Fibroblast of villous mesenchyme (primary cell): ENCODE measurements around the gene SDHAF1. TPM values are rescaled to one million over a fixed set of nuclear protein-coding genes. Genes with fewer than 3 reads are reported as not detected.
"Not testable (repeated sequence)": the region's sequence is repeated elsewhere in the genome, so short reads cannot be mapped to it uniquely, and the experiment has no call there.

ENCODE experiments used
- DNase-seq: peaks from one replicate; pipeline ENCODE4 v3.0.0-alpha.2; 2010; ENCODE audit warnings: low read depth
- H3K4me3 ChIP-seq: 2 replicates; pipeline ENCODE4 v1.5.1; 2011; ENCODE audit warnings: low read depth, mild to moderate bottlenecking, low read length
- total RNA-seq: library from RNA; depleted of rRNA; stranded (reverse); fragments of >200 nt; gene quantifications from 2 replicates; pipeline ENCODE4 v1.2.3, GENCODE V29; 2012
- TF ChIP-seq, protein P1 (sequence below): IDR thresholded peaks from 2 replicates; pipeline ENCODE4 v1.5.1; 2012; ENCODE audit warnings: low read depth, mild to moderate bottlenecking, low read length; ENCODE audit not compliant: insufficient read depth

Gene SDHAF1
- total RNA-seq, 1 donor = 12.5 TPM

DNA sequence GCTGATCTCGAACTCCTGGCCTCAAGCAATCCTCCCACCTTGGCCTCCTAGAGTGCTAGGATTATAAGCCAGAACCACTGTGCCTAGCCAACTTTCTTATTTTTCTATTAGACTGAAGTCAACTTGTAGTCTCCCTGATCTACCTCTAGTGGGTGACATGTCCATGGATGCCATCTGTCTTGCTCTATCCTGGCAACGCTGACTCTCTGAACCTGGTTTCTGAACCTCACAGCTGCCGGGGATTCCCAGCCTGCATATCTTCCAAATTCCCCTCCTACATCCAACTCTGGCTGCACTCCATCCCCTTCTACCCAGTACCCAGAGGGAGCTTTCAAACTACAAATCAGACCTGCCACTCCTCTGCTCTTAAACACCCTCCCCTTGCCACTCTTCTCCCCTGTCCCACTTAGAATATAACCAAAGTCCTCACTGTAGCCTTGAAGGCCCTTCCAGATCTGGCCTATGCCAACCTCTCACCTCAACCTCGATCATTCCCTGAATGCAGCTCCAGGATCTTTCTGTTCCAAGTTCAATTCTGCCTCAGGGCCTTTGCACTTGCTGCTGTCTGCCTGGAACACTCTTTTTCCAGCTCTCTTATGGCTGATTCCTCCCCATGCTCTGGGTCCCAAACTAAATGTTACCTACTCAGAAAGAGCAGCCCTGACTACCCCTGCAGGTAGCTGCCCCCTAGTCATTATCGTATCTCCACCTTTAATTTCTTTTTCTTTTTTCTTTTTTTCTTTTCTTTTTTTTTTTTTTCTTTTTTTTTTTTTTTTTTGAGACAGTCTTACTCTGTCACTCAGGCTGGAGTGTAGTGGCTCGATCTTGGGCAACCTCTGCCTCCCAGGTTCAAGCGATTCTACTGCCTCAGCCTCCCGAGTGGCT lies 35.5 kb downstream of the SDHAF1 start:
- no peak overlapping the region for H3K4me3 ChIP-seq
- peak; percentile 25 for DNase-seq
- TF ChIP-seq, protein P1, sequence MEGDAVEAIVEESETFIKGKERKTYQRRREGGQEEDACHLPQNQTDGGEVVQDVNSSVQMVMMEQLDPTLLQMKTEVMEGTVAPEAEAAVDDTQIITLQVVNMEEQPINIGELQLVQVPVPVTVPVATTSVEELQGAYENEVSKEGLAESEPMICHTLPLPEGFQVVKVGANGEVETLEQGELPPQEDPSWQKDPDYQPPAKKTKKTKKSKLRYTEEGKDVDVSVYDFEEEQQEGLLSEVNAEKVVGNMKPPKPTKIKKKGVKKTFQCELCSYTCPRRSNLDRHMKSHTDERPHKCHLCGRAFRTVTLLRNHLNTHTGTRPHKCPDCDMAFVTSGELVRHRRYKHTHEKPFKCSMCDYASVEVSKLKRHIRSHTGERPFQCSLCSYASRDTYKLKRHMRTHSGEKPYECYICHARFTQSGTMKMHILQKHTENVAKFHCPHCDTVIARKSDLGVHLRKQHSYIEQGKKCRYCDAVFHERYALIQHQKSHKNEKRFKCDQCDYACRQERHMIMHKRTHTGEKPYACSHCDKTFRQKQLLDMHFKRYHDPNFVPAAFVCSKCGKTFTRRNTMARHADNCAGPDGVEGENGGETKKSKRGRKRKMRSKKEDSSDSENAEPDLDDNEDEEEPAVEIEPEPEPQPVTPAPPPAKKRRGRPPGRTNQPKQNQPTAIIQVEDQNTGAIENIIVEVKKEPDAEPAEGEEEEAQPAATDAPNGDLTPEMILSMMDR = peak; percentile 29

DNA sequence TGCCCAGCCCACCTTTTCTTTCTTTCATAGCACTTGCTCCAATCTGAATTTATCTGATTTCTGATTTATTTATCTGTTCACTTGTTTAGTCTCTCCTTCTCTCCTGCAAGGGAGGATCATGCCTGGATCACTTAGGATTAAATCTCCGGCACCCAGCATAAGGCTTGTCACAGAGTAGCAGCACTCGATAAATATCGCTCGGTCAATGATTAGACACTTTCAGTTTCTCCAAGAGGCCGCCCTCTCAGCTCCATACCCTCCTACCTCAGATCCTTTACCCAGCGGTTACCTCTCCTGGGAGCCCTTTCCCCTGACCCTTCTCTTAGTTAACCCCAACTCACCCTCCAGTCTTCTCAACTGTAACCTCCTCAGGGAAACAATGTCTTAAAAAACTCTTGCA lies 36.3 kb downstream of the SDHAF1 start:
- H3K4me3 ChIP-seq = no peak overlapping the region
- DNase-seq = no peak
- TF ChIP-seq, protein P1 = no peak

DNA sequence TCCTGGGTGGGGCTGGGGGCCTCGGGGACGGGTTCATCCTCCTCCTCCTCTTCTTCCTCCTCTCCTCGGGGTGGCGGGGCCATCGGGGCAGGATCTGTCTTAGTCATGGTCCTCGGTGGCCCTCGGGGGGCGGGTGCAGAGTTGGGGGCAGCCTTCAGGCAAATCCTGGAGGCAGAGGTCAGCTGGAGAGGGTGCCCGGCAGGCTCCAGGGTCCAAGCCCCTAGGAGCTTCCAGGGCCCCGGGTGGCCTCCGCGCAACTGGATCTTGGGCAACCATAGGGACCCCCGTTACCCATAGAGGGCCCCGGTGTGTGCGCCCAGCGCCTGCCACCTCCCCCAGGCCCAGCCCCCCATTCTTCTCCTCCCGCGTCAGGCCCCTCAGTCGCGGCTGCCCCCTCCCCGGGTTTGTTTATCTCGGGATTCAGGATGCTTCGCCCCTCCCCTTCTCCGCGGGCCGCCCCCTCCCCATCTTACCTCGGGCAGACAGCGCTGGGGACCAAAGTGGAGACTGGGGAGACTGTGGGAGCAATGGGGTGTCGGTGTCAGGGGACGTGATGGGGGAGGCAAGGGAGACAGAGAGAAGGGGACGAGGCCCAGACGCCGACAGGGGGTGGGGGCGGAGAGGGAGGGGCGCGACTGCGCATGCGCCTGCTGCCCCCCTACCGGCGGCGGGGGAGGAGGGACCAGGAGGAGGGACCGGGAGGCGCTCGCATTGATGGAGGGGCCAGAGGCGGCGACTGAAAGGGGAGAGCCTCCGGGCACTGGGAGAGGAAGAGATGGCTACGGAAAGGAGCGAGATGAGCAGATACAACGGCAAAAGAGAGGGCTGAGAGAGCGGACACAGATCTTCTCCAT lies 37.5 kb downstream of the SDHAF1 start, which contains the start of gene CLIP3:
TSS of gene CLIP3 (minus strand) at position 623 of the 854 bp plus-strand sequence. CDS start at position 107, 516 bp downstream.
- TF ChIP-seq, protein P1 = no peak
- peak within 1 kb of the TSS; percentile 85 for H3K4me3 ChIP-seq
- DNase-seq = peak; percentile 60

DNA sequence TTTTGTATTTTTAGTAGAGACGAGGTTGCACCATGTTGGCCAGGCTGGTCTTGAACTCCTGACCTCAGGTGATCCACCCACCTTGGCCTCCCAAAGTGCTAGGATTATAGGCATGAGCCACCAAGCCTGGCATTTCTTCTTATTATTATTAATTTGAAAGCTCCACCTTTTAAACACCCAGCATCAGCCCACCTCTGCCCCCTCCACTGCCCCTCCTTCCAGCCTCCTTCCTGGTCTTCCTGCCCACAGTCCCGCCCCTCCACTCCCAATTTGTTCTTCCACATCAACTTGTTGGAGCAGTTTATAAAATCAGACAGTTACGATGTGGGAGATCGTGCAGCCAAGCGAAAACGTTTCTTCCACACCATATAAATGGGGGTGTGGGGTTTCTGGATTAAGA lies 45.5 kb downstream of the SDHAF1 start:
- no peak overlapping the region for H3K4me3 ChIP-seq
- DNase-seq = no peak
- TF ChIP-seq, protein P1 = no peak

DNA sequence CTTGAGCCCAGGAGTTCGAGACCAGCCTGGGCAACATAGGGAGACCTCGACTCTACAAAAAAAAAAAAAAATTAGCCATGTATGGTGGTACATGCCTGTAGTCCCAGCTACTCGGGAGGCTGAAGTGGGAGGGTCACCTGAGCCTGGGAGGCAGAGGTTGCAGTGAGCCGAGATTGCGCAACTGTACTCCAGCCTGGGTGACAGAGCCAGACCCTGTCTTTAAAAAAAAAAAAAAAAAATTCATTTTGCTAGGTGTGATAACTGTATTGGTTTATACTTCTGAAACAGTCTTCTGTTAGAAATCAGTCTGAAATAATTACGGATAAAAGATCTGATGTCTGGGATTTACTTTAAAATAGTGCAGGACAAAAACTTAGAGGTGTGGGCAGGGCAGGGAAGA lies 46.1 kb downstream of the SDHAF1 start:
- not testable (repeated sequence) for DNase-seq

DNA sequence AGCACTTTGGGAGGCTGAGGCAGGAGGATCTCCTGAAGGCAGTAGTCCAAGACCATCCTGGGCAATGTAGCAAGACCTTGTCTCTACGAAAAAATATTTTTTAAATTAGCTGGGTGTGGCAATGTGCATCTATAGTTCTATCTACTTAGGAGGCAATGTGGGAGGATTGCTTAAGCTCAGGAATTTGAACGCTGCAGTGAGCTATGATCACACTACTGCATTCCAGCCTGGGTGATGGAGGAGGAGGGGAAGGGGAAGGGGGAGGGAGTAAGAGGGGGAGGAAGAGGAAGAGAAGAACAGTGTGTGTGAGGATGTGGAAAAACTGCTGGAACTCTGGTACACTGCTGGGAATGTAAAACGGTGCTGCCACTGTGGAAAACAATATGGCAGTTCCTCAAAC lies 46.8 kb downstream of the SDHAF1 start:
- TF ChIP-seq, protein P1 = no peak
- H3K4me3 ChIP-seq = no peak overlapping the region
- DNase-seq = peak; percentile 90

More for the DNA sequence above, 46.1 kb downstream of the SDHAF1 start:
- H3K4me3 ChIP-seq = not testable (repeated sequence)

DNA sequence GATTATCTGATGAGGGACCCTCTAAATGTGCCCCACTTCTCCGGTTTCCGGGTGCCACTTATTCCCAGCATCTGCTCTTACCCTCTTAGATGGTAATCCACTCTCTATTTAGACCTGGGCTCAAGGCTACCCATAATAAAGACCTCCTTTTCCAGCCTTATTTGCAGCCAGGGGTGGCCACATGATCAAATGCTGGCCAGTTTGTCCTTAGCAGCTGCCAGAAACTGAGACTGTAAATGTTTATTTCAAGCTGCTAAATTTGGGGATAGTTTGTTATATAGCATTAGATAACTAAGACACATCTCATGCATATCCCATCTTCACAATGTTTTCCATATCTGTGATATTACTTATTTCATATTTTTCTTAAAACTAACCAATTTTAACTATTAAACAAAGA lies 49.0 kb downstream of the SDHAF1 start:
- no peak overlapping the region for H3K4me3 ChIP-seq
- DNase-seq = no peak
- TF ChIP-seq, protein P1 = no peak
